ENCODE results near the gene LRRC28.

DNA sequence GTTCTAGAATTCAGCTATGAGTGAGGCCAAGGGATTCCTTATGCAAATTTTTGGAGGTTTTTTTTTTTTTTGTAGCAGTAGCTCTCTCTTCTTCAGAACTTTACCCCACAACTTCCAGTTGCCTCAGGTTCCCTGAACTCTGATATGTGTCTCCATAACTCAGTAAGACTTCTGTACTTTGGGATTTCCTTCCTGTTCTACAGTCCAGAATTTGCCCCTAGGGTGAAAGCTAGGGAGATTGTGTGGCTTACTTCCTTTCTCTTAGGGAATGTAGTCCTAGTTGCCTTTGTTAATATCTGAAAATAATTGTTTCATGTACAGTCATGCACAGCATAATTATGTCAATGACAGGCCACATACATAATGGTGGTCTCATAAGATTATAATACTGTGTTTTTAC is 30.8 kb downstream of the LRRC28 start:
- TF ChIP-seq, protein P1, sequence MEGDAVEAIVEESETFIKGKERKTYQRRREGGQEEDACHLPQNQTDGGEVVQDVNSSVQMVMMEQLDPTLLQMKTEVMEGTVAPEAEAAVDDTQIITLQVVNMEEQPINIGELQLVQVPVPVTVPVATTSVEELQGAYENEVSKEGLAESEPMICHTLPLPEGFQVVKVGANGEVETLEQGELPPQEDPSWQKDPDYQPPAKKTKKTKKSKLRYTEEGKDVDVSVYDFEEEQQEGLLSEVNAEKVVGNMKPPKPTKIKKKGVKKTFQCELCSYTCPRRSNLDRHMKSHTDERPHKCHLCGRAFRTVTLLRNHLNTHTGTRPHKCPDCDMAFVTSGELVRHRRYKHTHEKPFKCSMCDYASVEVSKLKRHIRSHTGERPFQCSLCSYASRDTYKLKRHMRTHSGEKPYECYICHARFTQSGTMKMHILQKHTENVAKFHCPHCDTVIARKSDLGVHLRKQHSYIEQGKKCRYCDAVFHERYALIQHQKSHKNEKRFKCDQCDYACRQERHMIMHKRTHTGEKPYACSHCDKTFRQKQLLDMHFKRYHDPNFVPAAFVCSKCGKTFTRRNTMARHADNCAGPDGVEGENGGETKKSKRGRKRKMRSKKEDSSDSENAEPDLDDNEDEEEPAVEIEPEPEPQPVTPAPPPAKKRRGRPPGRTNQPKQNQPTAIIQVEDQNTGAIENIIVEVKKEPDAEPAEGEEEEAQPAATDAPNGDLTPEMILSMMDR (IDR thresholded peaks at IDR 0.05), result no peak
- TF ChIP-seq POLR2AphosphoS5 (IDR thresholded peaks at IDR 0.05), result no peak

Data from breast epithelium (tissue), 3 donors.